Measurements from ENCODE around the gene TELO2.

DNA sequence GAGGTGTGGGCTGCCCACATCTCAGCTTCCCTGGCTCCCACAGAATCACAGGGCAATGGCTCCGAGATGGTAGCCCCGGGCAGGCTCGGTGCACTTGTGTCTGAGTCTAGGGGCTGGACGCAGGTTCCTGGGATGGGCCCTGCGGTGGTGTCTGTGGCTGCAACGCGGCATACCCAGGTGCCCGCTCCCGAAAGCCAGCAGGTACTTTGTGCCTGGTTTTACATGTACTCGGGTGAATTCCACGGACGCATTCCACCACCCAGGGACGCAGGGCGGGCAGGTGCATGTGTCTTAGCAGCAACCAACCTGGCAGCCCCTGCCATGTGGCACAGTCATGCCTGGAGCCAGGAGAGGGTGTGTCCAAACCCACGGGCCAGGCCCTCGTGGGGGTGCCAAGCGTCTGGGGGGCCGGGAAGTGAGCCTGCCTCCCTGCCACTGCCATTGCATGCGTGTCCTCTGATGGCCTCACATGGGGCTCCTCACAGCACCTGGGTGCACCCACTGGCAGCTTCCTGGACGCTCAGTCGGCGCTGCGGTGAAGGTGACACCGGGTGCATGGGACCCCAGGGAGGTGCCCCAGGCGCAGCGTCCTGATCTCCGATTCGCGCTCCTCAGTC lies 35.9 kb downstream of the TELO2 start:
- no peak for TF ChIP-seq POLR2AphosphoS5 (IDR thresholded peaks at IDR 0.05)
- TF ChIP-seq, protein P1, sequence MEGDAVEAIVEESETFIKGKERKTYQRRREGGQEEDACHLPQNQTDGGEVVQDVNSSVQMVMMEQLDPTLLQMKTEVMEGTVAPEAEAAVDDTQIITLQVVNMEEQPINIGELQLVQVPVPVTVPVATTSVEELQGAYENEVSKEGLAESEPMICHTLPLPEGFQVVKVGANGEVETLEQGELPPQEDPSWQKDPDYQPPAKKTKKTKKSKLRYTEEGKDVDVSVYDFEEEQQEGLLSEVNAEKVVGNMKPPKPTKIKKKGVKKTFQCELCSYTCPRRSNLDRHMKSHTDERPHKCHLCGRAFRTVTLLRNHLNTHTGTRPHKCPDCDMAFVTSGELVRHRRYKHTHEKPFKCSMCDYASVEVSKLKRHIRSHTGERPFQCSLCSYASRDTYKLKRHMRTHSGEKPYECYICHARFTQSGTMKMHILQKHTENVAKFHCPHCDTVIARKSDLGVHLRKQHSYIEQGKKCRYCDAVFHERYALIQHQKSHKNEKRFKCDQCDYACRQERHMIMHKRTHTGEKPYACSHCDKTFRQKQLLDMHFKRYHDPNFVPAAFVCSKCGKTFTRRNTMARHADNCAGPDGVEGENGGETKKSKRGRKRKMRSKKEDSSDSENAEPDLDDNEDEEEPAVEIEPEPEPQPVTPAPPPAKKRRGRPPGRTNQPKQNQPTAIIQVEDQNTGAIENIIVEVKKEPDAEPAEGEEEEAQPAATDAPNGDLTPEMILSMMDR (IDR thresholded peaks at IDR 0.05 in 8 of 11, conservative IDR thresholded peaks at IDR 0.05 in 3 of 11), result no peak
- no peak for TF ChIP-seq POLR2A (IDR thresholded peaks at IDR 0.05)
